Muscle layer of duodenum (tissue), 2 donors: ENCODE data around the gene ACTL10.

Source experiments
- H3K27ac ChIP-seq: one replicate; pipeline ENCODE4 v1.7.0; 2013; ENCODE audit warnings: mild to moderate bottlenecking, low read length
- H3K27me3 ChIP-seq: one replicate; pipeline ENCODE4 v1.7.0; 2013; ENCODE audit warnings: low read depth, mild to moderate bottlenecking, control low read depth, low read length
- H3K36me3 ChIP-seq, 2 donors: one replicate each; pipeline ENCODE4 v1.7.0; 2013; ENCODE audit warnings: low read length in 2 of 2, control low read depth in 1 of 2, mild to moderate bottlenecking in 1 of 2; ENCODE audit not compliant: insufficient read depth in 2 of 2, control insufficient read depth in 1 of 2
- H3K4me1 ChIP-seq, 2 donors: one replicate each; pipeline ENCODE4 v1.7.0; 2013; ENCODE audit warnings: low read length in 2 of 2, mild to moderate bottlenecking in 2 of 2, control low read depth in 1 of 2, moderate library complexity in 1 of 2; ENCODE audit not compliant: insufficient read depth in 2 of 2, control insufficient read depth in 1 of 2
- H3K4me3 ChIP-seq, 2 donors: one replicate each; pipeline ENCODE4 v1.7.0; 2013; ENCODE audit warnings: low read length in 2 of 2, low read depth in 1 of 2, mild to moderate bottlenecking in 1 of 2
- H3K9me3 ChIP-seq, 2 donors: one replicate each; pipeline ENCODE4 v1.7.0; 2013; ENCODE audit warnings: low read length in 2 of 2, control low read depth in 1 of 2, mild to moderate bottlenecking in 1 of 2; ENCODE audit not compliant: control insufficient read depth in 1 of 2
- donor health status: healthy.

ACTL10 gene

DNA sequence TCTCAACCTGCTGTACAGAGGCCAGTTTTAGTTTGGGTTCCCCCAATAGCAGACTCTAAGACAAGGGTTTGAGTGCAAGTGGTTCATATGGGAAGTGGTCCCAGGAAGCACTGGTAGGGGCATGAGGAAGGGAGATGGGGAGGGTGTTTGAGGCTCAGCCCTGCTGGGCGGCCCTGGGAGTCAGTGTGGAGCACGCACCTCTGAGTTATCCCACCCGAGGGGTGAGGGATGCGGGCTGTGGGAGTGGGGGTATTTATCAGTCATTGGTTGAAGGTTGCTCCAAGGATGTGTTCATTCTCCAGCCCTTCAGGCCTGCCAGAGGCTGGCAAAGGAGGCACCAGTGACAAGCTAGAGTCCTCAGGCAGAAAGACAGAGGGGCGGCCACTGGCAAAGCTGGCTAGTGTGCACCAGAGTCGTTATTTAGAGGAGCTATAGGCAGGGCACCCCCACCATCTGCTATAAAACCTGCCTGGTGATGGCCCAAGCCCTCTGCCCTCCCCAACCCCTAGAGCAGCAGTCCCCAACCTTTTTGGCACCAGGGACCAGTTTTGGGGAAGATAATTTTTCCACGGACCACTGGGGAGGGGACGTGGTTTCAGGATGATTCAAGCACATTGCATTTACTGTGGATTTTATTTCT lies 36.9 kb downstream of the ACTL10 start:
- Histone ChIP-seq H3K27me3 (no peaks in the 10 kb centered on the region), H3K4me1 (peaks cover 0 to 5% of the 10 kb centered on the region in 2 donors), H3K27ac (no peak overlapping the region), H3K4me3 (no peak overlapping the region), H3K9me3 (no peaks in the 10 kb centered on the region), H3K36me3 (peaks cover 9 to 14% of the 10 kb centered on the region in 2 donors)

DNA sequence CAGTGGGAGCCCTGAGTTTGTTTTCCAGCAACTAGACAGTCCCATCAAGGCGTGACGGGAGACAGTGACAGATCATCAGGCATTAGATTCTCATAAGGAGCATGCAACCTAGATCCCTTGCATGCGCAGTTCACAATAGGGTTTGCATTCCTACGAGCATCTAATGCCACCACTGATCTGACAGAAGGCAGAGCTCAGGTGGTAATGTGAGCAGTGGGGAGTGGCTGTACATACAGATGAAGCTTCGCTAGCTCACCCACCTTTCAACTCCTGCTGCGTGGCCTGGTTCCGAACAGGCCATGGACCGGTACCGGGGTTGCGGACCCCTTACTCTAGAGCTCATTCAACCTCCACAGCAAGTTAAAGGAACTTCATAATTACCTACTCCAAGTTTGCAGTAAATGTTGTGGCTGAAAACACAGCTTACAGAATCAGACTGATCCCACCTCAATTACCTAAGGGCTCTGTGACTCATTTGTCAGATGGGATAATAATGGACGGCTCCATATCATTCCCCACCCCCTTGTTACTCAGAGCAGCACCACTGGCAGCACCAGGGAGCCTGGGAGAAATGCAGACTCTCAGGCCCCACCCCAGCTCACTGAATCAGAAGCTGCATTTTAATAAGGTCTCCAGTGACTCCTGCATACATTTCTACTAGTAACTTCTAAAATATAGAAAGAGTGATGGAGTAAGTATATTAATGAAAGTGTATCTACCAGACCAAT lies 37.6 kb downstream of the ACTL10 start:
- H3K9me3 ChIP-seq = no peaks in the 10 kb centered on the region
- peaks cover 0 to 5% of the 10 kb centered on the region in 2 donors for H3K4me1 ChIP-seq
- H3K27me3 ChIP-seq = no peaks in the 10 kb centered on the region
- H3K4me3 ChIP-seq = no peak overlapping the region
- peaks cover 9 to 14% of the 10 kb centered on the region in 2 donors for H3K36me3 ChIP-seq
- no peak overlapping the region for H3K27ac ChIP-seq

DNA sequence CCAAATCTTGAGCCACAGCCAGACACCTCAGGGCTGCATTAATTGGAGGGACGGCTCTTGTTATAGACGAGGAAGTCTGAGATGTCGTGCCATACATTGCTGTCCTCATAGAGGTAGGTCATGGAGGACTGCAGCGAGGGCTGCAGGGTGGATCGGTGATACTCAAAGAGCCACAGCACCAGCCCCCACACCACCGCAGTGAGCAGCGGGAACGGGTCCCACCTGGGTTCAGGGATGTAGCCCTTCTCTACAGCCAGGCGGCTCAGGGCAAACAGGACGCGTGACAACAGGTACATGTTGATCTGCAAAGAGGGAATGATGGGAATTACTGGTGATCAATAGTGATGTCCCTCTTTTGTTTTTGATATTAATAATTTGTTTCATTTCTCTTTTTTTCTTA lies 40.9 kb downstream of the ACTL10 start:
- Histone ChIP-seq H3K4me1 (peaks cover 0 to 5% of the 10 kb centered on the region in 2 donors), H3K36me3 (peaks cover 26 to 36% of the 10 kb centered on the region in 2 donors), H3K9me3 (no peaks in the 10 kb centered on the region), H3K27me3 (no peaks in the 10 kb centered on the region), H3K27ac (no peak overlapping the region), H3K4me3 (no peak overlapping the region)

DNA sequence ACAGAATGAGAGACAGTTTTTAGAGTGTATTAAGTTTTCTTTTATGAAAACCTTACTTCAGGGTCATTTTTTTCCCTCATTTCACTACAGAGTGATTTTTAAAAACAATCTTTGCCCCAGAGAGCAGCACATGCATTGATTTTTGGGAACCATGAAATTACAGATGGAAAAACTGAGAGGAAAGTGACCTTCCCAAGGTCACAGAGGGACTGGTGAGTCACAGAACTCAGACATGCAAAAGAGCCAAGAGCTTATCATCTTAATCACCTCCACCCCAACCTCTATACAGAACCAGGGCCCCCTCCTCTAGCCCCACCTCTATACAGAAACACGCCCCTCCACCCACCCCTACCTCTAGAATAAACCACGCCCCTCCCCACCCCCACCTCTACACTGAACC lies 42.7 kb downstream of the ACTL10 start:
- Histone ChIP-seq H3K4me1 (no peaks in the 10 kb centered on the region), H3K4me3 (no peak overlapping the region), H3K36me3 (peaks cover 33 to 53% of the 10 kb centered on the region in 2 donors), H3K9me3 (no peaks in the 10 kb centered on the region), H3K27me3 (no peaks in the 10 kb centered on the region), H3K27ac (no peak overlapping the region)

DNA sequence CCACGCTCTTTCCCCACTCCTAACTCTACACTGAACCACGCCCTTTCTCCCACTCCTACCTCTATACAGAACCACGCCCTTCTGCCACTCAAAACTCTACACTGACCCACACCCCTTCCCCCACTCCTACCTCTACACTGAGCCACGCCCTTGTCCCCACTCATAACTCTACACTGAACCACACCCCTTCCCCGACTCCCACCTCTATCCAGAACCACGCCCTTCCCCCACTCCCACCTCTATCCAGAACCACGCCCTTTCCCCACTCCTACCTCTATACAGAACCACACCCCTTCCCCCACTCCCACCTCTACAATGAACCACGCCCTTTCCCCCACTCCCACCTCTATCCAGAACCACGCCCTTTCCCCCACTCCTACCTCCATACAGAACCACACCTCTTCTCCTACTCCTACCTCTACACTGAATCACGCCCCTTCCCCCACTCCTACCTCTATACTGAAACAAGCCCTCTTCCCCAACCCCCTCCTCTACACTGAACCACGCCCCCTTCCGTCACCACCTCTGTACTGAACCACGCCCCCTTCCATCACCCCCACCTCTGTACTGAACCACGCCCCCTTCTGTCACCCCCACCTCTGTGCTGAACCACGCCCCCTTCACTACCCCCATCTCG lies 43.3 kb downstream of the ACTL10 start:
- Histone ChIP-seq H3K4me1 (no peaks in the 10 kb centered on the region), H3K36me3 (peaks cover 36 to 57% of the 10 kb centered on the region in 2 donors), H3K4me3 (no peak overlapping the region), H3K27me3 (no peaks in the 10 kb centered on the region), H3K27ac (no peak overlapping the region), H3K9me3 (no peaks in the 10 kb centered on the region)

DNA sequence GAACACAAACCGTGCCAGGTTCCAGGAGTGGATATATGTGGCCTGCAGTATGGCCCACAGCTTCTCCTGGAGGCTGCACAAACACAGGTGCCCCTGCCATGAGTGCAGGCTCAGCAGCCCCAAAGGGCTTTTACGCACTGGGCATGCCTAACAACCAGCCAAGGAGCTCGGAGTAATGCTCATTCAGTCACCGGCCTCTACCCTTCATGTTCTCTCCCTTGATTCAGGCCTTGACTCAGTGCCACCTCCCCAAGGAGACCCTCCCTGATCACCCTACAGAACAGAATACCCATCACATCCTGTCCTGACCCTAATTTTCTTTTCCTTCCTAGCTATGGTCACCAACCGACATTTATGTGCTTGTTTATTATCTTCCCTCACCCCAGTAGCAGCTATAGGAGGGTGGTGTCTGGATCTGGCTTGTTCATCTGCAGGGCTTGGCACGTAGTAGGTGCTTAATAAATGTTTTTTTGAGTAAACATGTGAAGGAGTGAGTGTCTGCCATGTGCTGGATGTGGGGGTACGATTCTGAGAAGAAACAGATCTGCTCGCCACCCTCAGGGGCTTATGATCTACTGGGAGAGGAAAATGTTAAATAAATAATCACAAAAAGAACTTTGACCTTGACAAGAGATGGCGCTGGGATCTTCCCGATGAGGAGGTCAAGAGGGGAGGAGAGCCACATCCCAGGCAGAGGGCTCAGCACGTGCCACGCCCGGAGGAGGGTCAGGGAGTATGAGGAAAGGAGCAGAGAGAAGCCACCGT lies 44.1 kb downstream of the ACTL10 start:
- Histone ChIP-seq H3K27ac (no peak overlapping the region), H3K36me3 (peaks cover 36 to 57% of the 10 kb centered on the region in 2 donors), H3K9me3 (no peaks in the 10 kb centered on the region), H3K4me1 (no peaks in the 10 kb centered on the region), H3K27me3 (no peaks in the 10 kb centered on the region), H3K4me3 (no peak overlapping the region)

DNA sequence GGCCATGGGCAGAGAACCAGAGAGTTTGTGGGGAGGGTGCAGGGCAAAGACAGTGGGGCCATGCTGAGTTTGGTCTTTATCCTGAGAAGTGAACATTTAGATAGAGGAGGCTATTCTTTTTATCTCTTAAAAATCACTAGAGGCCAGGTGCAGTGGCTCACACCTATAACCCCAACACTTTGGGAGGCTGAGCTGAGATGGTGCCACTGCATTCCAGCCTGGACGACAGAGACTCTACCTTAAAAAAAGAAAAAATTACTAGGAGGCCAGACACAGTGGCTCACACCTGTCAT lies 44.6 kb downstream of the ACTL10 start:
- Histone ChIP-seq H3K27me3 (no peaks in the 10 kb centered on the region), H3K36me3 (peaks cover 36 to 55% of the 10 kb centered on the region in 2 donors), H3K9me3 (no peaks in the 10 kb centered on the region), H3K4me3 (no peak overlapping the region), H3K4me1 (no peaks in the 10 kb centered on the region), H3K27ac (no peak overlapping the region)

DNA sequence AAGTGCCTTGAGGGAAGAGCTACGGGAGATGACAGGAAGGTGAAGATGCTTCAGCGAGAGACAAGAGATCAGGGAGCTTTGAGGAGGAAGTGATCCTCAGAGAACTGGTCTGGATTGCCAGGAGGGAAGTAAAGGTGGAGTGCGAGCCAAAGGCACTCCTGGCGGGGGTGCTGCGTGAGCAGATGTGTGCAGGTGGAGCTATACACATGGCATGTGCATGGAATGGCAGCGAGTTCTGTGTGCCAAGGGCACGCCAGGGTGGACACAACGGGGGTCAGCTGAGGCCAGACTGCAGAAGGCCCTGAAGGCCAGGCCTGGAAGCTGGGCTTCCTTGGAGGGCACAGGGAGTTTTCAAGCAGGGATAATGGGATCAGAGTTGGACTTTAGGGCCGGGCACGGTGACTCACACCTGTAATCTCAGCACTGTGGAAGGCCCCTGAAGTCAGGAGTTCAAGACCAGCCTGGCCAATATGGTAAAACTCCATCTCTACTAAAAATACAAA lies 47.2 kb downstream of the ACTL10 start:
- no peaks in the 10 kb centered on the region for H3K9me3 ChIP-seq
- H3K4me3 ChIP-seq = no peak overlapping the region
- H3K27me3 ChIP-seq = no peaks in the 10 kb centered on the region
- H3K4me1 ChIP-seq = no peaks in the 10 kb centered on the region
- H3K36me3 ChIP-seq = peaks cover 27 to 44% of the 10 kb centered on the region in 2 donors
- no peak overlapping the region for H3K27ac ChIP-seq

DNA sequence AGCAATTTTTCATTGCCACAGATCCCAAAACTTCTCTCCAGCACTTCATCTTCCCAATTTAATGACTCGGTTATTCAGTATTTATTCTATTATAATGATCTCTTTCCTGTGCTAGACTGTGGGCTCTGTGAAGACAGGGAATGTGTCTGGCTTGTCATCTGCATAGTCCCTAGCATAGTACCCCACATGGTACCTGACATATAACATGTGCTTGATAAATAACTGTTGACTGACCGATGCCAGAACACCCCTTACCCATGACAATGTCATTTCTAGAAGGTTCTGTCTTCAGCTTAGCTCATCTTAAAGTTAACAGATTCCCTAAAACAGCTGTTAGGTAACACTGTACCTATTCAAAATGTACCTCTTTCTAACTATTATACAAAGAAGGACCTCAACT lies 49.8 kb downstream of the ACTL10 start:
- Histone ChIP-seq H3K9me3 (no peaks in the 10 kb centered on the region), H3K36me3 (peaks cover 16 to 32% of the 10 kb centered on the region in 2 donors), H3K4me3 (no peak overlapping the region), H3K27me3 (no peaks in the 10 kb centered on the region), H3K27ac (no peak overlapping the region), H3K4me1 (peaks cover 7 to 8% of the 10 kb centered on the region in 2 donors)
